ENCODE data around the gene ITPRID1. TPM values are rescaled to one million over a fixed set of nuclear protein-coding genes. Genes with fewer than 3 reads are reported as not detected.

Gene ITPRID1
- total RNA-seq, 3 donors from 2014 or later: 1.7 to 2.4 (median 2.3) TPM

- intact Hi-C loops (cut with DNase I, micrococcal nuclease): no loop called here
- H3K4me3 ChIP-seq: no peak overlapping the region
- no peaks in the 10 kb centered on the region for H3K9me3 ChIP-seq
- DNase-seq: no peak
- no peak for ATAC-seq
- no peaks in the 10 kb centered on the region for H3K36me3 ChIP-seq (ENCODE audit: low read depth)
- no peak for TF ChIP-seq CTCF (IDR thresholded peaks at IDR 0.05)
- no peaks in the 10 kb centered on the region for H3K4me1 ChIP-seq (ENCODE audit: low read depth)
These were observed 48.1 kb downstream of the ITPRID1 start for GRCh38 chr7:31562002-31562401.

GRCh38 chr7:31563522-31563921 is 49.6 kb downstream of the ITPRID1 start:
- Histone ChIP-seq H3K9me3 (no peaks in the 10 kb centered on the region), H3K4me3 (no peak overlapping the region), H3K4me1 (ENCODE audit: low read depth) (no peaks in the 10 kb centered on the region), H3K36me3 (ENCODE audit: low read depth) (no peaks in the 10 kb centered on the region)
- DNase-seq (no peak), ATAC-seq (no peak)
- intact Hi-C loops (cut with DNase I, micrococcal nuclease): no loop called here
- no peak for TF ChIP-seq CTCF (IDR thresholded peaks at IDR 0.05)

DNA sequence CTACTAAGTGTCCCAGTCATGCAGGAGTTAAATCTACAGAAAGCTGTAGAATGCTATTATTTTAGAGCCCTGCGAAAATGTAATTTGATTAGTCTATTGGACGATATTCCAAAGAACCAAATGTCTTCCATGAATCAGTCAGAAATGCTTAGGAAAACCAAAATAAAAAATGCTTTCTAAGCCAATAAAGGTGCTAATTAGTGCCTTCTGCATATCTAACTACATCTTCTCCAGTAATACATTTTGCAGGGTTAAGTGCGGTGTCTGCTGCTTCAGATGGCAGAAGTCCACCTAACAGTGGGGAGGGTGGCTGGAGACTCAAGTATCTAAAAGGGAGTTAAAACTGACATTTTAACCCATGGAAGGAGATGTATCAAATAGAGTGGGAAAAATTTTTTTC is 50.1 kb downstream of the ITPRID1 start:
- Histone ChIP-seq H3K9me3 (no peaks in the 10 kb centered on the region), H3K4me1 (ENCODE audit: low read depth) (no peaks in the 10 kb centered on the region), H3K36me3 (ENCODE audit: low read depth) (no peaks in the 10 kb centered on the region), H3K4me3 (no peak overlapping the region)
- DNase-seq: no peak
- ATAC-seq: no peak
- TF ChIP-seq CTCF (IDR thresholded peaks at IDR 0.05): no peak
- intact Hi-C loops (cut with DNase I, micrococcal nuclease): no loop called here

- no peaks in the 10 kb centered on the region for H3K4me1 ChIP-seq (ENCODE audit: low read depth)
- DNase-seq: no peak
- ATAC-seq: no peak
- no peaks in the 10 kb centered on the region for H3K36me3 ChIP-seq (ENCODE audit: low read depth)
- H3K4me3 ChIP-seq: no peak overlapping the region
- H3K9me3 ChIP-seq: no peaks in the 10 kb centered on the region
- no peak for TF ChIP-seq CTCF (IDR thresholded peaks at IDR 0.05)
- intact Hi-C loops (cut with DNase I, micrococcal nuclease): no loop called here
These were observed 50.8 kb downstream of the ITPRID1 start for GRCh38 chr7:31564661-31565060.

DNA sequence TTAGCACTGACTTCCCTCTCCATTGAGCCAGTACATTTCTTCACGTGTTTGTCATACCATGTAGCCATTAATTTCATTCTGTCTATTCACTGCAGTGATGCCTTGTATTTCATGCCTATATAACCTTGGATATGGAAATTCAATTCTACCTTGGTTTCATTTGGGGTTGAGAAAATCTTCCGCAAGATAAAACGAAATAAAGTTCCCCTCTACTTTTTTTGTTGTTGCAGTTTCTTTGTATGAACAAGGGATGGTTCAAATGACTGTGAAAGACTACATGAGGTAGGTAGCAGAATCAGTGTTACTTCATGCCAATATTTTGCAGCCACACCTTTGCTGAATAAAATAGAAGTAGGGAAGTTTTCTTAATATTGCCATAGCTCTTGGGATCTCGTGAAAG is 55.6 kb downstream of the ITPRID1 start:
- ATAC-seq (no peak), DNase-seq (no peak)
- intact Hi-C loops (cut with DNase I, micrococcal nuclease): no loop called here
- Histone ChIP-seq H3K4me3 (no peak overlapping the region), H3K36me3 (ENCODE audit: low read depth) (no peaks in the 10 kb centered on the region), H3K4me1 (ENCODE audit: low read depth) (no peaks in the 10 kb centered on the region), H3K9me3 (no peaks in the 10 kb centered on the region)
- TF ChIP-seq CTCF (IDR thresholded peaks at IDR 0.05): no peak

DNA sequence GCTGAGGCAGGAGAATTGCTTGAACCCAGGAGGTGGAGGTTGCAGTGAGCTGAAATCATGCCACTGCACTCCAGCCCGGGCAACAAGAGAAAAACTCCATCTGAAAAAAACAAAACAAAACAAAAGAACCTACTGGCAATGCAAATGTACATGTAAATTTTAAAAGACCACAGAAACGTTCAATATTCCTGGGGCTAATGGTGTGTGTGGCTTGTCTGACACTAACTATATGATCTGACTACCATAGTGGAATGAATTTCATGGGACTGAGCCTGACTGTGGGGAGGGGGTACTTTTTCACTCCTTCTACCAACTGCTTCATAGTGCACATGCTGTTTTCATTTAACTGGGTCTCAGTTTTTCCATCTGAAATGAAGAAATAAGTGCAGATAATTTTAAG is 69.6 kb downstream of the ITPRID1 start:
- Histone ChIP-seq H3K36me3 (ENCODE audit: low read depth) (no peaks in the 10 kb centered on the region), H3K4me3 (no peak overlapping the region), H3K4me1 (ENCODE audit: low read depth) (no peaks in the 10 kb centered on the region), H3K9me3 (no peaks in the 10 kb centered on the region)
- ATAC-seq: no peak
- intact Hi-C loops (cut with DNase I, micrococcal nuclease): no loop called here
- no peak for TF ChIP-seq CTCF (IDR thresholded peaks at IDR 0.05)
- no peak for DNase-seq
